SH-SY5Y (cell line): ENCODE measurements around the gene APOC3.

ENCODE experiments used
- GATA2 ChIP-seq: IDR thresholded peaks from 2 replicates; pipeline ENCODE4 v1.6.1; 2011; ENCODE audit warnings: mild to moderate bottlenecking, low read depth, low read length
- GATA3 ChIP-seq: IDR thresholded peaks from 2 replicates; pipeline ENCODE4 v1.6.1; 2011; ENCODE audit warnings: low read depth, mild to moderate bottlenecking, low read length, moderate library complexity

Gene APOC3

DNA sequence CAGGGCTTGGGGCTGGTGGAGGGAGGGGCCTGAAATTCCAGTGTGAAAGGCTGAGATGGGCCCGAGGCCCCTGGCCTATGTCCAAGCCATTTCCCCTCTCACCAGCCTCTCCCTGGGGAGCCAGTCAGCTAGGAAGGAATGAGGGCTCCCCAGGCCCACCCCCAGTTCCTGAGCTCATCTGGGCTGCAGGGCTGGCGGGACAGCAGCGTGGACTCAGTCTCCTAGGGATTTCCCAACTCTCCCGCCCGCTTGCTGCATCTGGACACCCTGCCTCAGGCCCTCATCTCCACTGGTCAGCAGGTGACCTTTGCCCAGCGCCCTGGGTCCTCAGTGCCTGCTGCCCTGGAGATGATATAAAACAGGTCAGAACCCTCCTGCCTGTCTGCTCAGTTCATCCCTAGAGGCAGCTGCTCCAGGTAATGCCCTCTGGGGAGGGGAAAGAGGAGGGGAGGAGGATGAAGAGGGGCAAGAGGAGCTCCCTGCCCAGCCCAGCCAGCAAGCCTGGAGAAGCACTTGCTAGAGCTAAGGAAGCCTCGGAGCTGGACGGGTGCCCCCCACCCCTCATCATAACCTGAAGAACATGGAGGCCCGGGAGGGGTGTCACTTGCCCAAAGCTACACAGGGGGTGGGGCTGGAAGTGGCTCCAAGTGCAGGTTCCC lies at the start of gene APOC3:
TSS of gene APOC3 (plus strand) at position 383 of the 659 bp plus-strand sequence. CDS start 676 bp downstream, outside the sequence.
- TF ChIP-seq GATA2 = no peak
- TF ChIP-seq GATA3 = no peak

DNA sequence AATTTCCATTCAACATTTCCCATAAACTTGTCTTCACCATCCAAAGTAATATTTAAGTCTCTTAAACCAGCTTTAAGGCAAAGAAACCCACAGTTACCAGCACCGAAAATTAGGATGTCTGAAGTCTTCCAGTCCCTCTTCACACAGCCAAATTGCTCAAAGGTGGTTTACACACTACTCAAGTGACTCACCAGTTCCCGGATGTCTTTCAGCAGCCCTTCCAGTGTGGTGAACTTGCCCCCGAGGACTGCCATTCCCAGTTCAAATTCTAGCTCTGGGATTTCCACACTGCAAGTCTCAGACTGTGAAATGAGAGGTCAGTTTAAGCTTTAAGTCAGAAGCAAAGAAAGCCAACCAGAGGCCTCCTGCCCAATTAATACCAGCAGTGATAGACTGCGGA lies 47.0 kb upstream of the APOC3 start:
- TF ChIP-seq GATA3 (no peak), GATA2 (no peak)

DNA sequence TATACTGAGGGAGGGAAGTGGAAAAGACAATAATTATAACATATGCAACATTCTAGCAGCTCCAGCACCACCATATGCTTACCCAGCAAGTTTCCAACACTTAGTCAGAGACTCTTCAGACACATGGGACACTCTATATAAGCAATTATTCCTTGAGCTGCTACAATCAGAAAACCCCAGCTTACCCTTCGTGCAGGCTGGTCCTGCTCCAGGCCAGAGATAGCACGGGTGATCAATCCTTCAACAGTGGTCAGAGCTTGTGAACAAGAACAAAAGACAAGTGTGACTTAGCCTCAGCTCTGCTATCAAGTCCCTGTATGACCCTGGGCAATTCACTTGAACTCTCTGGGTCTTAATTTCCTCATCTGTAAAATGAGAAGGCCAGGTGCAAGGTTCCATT lies 43.4 kb upstream of the APOC3 start:
- TF ChIP-seq GATA3 (no peak), GATA2 (no peak)

DNA sequence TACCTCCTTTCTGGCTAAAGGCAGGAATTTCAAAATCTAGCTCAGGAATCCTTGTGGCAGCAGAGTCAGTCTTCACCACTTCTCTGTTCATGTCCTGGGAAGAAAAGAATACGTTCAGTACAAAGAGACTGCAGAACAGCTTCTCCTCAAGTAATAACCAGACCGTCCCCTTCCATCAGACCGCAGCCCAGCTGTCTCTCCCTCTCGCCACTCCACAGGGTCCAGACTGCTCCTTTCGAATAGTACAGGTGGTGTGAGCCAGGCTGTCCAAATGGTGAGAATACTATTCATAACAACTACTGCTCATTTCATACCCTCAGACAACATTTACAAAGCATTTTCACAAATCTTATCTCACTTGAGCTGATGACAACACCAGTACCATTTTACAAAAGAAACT lies 42.7 kb upstream of the APOC3 start:
- TF ChIP-seq GATA2 (no peak), GATA3 (no peak)

DNA sequence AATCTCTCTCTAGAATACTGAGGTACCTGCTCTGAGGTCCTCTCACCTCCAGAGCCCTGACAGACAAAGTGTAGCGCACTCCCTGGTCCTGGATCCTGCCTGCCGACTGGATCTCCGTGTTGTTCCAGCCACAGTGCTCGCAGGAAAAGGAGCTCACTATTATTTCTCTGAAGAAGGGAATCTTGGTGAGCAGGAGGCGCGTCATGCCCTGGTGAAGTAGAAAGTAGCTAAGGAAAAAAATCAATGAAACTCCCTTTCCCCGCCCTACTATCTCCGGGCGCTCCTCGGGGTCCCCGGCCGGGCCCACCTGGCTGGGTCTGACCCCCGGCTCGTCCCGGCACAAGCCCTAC lies 42.3 kb upstream of the APOC3 start:
- no peak for TF ChIP-seq GATA2
- TF ChIP-seq GATA3 = no peak

DNA sequence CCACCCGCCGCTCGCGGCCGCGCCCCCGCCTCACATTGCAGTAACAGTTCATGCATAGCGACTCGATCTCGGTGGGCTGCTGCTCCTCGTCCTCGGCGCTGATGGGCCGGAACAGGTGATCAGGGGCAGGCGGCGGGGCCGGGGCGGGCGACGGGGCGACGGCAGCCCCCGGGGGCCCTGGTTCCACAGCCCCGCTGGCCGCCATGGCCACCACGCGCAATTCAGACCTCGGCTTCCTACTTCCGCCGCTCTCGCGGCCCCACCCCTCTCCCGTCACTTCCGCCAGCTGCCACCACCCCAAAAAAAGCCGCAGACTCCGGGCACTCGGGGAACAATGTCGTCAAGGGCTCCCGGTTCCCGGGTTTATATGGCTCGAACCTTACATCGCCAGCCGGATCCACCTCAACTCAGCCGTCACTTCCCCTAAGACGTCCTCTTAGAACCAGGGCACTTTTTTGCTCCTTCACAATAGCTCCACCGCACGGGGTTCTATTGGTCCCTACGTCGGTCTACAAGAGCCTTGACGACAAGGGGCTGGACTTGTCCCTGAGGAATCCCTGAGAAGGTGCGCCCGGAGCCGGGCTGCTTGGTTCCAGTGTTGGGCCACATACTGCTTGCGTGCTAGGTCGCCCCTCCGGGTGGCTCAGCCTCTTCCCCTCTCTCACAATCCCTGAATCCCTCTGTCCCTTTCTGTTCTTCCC lies 41.8 kb upstream of the APOC3 start, which contains the start of gene ZPR1:
TSS of gene ZPR1 (minus strand) at position 238 of the 701 bp plus-strand sequence. CDS start at position 205, 33 bp downstream.
- TF ChIP-seq GATA2 (no peak), GATA3 (no peak)

DNA sequence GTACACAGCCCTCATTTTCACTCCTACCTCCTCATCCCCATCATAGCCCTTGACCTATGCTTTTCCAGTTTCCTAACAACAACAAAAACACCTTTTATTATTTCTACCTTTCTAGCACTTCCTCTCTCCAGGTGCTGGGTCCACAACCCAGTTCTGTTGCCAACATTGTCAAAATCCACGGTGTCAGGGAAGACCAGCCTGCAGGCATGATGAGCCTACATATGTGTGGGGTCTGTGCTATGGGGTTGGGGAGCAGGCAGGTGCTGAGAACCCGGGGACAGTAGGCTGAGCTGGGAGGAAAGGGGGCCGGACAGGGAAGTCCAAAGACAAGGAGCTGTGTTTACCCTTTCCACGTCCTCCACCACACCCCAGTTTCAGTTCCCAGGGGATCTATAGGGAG lies 41.2 kb upstream of the APOC3 start:
- TF ChIP-seq GATA2 (no peak), GATA3 (no peak)

DNA sequence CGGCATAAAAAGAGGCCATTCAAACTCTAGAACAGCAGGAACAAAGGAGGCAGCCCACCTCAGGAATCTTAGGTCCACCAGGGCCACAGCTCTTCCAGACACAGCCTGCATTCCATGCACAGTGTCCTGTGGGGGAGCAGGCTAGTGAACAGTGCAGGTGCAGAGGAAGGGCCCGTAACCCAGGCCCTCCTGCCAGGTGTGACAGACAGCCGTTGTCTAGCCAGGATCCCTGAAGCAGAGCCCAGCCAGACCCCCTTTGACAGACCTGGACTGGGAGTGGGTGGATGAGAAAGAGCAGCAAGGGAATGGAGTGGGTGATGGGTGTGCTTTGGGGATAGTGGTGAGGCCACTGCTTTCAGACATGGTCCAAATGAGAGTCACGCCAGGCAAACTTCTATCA lies 40.7 kb upstream of the APOC3 start:
- TF ChIP-seq GATA3 (no peak), GATA2 (no peak)

DNA sequence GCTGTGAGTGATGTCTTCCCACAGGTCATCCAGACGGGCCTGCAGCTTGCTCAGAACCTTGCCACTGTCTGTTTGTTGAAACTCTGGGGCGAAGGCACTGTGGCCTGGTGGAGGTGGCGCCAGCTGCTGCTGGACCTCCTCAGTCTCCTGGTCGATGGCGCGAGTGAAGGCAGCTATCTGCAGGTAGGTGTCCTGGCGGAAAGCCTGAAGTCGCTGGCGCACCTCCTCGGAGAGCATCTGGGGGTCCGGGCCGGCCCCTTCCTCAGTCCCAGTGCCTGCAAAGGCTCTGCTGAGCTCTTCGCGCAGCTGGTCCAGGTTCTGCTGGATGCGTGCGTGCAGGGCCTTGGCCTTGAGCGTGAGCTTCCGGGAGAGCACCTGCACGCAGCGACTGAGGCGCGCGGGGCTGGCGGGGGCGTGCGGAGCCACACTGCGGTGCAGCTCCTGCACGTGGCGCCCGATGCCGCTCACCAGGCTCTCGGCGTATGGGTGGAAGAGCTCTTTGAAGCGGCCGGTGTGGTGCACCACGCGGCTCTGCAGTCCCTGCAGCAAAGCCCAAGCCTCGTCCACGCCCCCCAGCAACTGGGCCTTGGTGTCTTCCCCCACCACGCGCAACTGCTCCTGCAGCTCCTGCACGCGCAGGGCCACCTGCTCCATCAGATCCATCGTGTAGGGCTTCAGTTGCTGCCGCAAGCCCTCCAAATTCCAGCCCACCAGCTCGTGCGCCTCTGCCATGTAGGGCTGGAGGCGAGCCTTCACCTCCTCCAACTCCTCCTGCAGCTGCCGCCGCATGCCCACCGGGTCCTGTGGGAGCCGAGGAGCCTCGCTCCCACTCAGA lies 39.3 kb upstream of the APOC3 start:
- no peak for TF ChIP-seq GATA3
- TF ChIP-seq GATA2 = no peak

DNA sequence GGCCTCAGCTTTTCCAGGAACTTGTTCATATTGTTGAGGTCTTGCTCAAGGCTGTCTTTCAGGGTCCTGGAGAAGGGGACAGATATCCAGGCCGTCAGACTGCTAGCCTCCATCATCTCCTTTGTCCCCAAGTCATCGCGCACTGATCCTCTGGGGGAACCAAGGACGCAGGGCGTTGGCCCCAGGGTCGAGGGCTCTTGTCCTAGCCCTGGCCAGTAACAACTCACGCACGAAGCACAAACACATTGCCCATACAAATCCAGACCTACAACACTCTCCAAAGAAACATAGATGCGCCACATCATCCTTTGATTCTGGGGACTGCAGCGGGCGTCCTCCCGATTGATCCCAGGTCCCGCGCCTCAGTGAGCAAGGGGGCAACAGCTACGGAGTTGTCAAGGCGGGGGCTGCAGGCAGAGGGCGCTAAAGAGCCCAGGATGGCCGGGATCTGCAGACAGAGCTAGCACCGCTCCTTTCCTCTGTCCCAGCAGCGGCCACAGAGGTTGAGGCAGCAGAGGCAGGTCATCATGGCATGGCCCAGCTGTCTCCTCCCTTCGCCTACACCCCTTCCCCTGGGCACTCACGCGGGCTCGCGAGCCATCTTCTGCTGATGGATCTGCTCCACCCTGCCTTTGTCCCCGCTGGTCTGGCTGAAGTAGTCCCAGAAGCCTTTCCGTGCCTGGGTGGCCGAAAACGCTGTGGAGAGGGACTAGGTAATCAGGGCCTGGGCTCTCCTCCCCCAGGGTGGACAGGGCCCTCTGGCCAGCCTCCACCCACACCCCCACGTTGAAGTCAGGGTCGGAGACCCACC lies 38.5 kb upstream of the APOC3 start:
- no peak for TF ChIP-seq GATA3
- TF ChIP-seq GATA2 = no peak

DNA sequence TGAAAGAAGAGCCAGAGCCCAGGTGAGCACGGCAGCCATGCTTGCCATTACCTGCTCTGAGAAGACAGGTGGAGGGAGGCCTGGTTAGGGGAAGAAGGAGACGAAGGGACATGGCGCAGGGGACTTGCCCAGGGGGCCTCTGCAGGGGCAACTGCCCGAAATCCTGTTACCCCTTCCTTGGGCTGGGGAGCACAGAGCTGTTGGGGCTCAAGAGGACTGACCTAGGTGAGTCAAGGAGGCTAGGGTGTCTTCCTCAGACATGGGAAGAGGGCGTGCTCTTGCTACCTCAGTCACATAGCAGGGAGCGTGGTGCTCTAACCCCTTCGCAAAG lies 37.9 kb upstream of the APOC3 start, which contains the start of gene APOA5:
TSS of gene APOA5 (minus strand) at position 67 of the 331 bp plus-strand sequence. CDS start at position 48, 19 bp downstream.
- TF ChIP-seq GATA3 (no peak), GATA2 (no peak)

DNA sequence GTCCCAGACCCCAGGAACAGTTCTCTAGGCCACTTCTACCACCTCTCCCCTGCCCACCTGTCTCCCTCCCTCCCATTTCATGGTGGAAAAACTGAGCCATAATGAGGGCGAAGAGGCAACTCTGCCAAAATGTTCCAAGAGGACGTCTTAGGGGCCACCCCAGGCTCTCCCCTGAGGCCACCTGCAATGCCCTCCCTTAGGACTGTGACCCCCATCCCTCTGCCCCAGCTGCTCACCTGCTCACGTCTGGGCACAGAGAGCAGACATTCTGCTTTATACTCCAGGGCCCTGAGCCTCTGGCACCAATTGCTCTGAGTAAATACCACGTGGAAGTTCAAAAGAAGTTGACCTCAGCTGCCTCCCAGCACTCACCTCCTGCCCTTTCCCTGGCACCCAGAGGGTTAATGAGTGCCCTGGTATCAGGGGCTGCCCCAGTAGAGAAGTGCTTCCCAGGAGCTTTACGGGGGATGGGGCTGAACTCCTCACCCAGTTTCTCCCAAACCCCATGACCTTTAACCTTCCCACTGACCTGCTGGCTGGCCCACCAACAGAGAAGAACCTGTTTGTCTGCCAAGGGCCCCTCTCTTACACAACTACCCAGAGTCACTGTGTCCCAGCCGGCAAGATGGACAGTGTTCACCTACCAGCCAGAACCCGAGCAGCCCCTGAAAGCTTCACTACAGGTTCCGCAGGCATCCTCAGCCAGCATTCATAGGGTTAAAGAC lies 37.4 kb upstream of the APOC3 start:
- no peak for TF ChIP-seq GATA2
- TF ChIP-seq GATA3 = no peak
